GM18520 (cell line): ENCODE data around the gene RBM20.
A peak's percentile ranks its signal among the peaks of the same experiment; 100 is the strongest.

ENCODE experiments used
- ATAC-seq: cut with Tn5 transposase; IDR thresholded peaks from one replicate; pipeline ENCODE4 v1.9.1; 2021; ENCODE audit not compliant: unreplicated experiment

The RBM20 gene

DNA sequence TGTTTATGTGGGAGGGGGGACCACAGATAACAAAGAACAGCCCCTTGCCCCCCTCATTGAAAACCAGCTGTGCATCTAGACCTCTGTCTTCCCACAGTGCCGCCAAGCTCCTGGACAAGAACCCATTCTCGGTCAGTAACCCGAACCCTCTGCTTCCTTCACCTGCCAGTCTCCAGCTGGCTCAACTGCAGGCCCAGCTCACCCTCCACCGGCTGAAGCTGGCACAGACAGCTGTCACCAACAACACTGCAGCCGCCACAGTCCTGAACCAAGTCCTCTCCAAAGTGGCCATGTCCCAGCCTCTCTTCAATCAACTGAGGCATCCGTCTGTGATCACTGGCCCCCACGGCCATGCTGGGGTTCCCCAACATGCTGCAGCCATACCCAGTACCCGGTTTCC lies 136.6 kb downstream of the RBM20 start:
- no peak for ATAC-seq

DNA sequence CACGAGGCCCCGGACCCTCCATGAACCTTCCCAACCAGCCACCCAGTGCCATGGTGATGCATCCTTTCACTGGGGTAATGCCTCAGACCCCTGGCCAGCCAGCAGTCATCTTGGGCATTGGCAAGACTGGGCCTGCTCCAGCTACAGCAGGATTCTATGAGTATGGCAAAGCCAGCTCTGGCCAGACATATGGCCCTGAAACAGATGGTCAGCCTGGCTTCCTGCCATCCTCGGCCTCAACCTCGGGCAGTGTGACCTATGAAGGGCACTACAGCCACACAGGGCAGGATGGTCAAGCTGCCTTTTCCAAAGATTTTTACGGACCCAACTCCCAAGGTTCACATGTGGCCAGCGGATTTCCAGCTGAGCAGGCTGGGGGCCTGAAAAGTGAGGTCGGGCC lies 137.0 kb downstream of the RBM20 start:
- ATAC-seq, result no peak

DNA sequence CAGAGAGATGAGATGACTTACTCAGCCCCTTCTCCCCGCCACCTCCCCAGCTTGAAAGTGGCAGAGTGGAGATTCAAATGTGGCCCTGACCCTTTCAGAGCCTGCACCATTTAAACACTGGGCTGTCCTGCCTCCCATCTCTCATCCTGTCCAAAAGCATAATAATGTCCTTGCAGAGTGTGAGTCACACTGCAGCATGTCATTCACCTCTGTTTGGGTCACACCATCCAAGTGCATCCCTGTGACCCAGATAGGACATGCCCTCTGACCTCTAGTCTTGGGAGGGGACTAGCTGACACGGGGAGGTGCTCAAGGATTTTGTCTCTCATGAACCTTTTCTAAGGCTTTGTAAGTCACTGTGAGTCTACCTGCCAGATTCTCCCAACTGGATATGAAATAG lies 138.5 kb downstream of the RBM20 start:
- ATAC-seq, result no peak

DNA sequence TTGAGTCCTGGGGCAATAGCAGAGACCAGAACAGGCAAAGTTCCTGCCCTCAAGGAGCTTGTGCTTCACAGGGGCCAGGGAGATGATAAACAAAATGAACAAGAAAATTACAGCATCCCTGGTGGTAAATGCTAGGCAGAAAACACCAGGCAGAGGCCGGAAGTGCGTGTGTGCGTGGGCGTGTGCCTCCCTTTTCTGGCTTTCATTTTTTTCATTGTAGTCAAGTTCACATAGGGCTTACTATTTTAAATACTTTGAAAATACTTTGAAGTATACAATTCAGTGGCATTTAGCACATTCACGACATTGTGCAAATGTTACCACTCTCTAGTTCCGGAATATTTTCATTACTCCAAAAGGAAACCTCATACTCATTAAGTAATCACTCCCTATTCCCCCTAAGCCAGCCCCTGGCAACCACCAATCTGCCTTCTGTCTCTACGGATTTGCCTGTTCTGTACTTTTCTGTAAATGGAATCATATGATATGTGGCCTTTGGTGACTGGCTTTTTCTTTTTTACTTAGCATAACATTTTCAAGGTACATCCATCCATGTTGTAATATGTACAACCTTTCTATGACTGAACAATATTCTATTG lies 139.5 kb downstream of the RBM20 start:
- no peak for ATAC-seq

DNA sequence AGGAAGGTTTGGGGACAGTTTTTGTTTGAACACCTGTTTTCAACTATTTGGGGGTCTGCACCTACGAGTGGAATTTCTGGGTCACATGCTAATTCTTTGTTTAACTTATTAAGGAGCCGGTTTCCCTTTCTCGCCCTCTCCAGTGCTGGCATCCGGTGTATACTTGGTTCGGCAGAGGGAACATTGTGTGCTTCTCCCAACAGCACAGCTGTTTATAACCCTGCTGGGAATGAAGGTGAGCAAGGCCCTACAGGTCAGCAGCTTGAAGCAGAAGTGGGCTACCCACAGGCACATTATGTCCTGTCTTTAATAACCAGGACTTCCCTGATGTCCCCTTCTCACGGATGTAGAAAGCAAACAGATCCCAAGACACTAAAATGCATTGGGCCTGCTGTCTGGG lies 140.1 kb downstream of the RBM20 start:
- ATAC-seq, result no peak

DNA sequence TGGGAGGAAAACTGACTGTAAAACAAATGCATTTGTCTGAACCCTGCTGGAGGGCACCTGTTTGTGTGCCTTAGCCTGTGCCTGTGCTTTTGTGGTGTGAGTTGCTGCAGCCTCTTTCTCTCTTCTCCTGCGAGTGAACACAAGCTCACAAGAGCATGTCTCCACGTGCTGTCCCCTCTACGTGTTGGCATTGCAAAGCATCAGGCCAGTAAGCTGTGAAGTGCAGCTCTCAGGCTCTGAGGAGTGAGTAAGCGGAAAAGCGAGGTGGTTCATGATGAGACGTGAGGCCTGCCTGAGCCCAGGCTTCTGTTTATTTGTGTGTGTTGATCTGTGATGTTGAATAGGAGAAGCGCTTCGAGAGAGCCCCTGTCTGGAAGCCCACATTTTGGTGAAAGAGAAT lies 142.0 kb downstream of the RBM20 start:
- ATAC-seq, result no peak

DNA sequence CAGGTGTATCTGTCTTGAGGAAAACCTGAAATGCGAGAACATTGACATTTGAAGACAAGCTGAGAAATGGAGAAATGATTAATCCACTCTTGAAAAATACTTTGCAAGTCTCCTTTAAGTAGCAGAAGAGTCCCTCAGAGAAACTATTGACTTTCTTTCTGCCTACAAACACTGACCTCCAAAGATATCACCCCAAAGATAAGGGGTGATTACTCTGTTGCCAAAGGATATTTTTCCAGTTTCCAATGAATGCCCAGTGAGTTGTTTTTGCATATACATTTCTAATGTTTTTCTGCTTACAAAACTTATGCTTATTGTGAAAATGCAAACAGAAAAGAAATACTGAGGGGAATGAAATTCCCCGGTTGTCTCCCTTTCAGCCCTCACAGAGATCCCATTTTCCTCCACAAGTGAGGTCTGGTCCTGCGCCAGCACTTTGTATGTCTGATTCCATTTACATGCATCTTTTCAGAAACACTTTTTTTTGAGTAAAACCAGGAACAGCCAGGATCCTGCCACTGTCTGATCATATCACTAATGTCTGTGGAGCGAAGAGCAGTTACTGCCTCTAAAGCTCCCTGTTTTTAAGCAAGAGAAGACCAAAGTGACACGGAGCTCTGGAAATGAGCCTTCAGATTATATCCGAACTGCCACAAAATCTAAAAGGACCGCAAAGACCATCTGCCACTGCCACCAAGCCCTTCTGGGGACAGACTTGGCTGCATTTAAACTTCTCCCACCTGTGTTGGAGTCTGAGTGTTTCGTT lies 144.7 kb downstream of the RBM20 start:
- no peak for ATAC-seq

DNA sequence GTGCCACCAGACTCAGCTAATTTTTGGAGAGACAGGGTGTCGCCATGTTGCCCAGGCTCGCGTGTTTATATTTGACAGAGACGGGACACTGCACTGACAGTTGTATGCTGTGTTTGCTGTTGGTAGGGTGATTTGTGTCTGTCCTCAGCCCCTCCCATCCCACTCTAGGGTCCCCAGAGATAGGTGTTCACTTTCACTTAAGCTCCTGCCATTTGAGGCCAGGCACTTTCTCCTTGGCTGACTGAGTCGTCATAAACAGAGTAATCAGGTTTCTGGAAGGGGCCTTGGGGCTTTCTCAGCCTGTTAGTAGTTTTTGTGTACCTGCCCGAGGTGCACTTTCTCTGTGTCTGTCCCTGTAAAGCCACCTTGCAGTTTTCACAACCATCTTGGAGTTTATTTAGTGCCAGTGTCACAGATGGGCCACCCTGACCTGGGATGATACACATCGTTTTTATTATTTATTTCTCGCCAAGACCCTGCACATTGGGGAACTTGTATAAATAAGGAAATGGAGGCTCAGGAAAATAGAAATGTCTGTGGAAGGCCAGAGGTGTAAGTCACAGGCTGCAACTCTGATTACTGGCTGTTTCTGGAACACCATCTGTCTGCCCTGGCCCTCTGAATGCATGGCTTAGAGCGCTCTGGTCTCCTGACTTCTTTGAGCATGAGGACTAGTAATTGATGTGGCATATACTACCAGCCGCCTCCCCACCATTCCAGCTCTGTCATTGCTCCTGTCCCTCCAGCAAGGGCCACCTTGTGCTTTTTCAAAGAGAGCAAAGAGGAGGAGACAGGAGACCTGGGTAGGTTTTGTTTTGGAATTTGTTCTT lies 145.7 kb downstream of the RBM20 start:
- no peak for ATAC-seq

DNA sequence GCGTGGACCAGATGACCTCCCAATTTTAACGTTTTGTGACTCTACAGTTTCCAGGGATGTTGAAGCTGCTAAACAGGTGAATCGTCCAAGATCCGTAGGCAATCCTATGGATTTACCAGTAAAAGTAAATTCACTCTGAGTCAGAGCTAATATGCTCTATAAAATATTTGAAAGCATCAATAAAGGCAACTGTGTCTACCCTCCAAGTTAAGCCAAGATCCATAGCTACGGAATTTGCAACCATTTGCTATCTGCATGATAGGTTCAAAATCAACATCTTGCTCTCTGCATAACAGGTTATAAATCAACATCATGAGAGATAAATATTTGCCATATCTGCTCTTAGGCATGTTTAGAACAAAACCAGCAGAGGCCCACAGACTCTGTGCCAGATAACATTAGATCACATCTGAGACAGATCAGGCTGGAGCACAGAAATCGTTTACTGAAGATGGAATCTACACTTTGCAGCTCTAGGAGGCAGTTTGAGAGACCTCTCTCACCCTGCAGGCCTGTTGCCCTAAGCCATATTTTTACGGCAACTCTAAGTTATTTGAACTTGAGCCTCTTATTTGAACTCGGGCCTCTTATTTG lies 146.9 kb downstream of the RBM20 start:
- ATAC-seq, result no peak

DNA sequence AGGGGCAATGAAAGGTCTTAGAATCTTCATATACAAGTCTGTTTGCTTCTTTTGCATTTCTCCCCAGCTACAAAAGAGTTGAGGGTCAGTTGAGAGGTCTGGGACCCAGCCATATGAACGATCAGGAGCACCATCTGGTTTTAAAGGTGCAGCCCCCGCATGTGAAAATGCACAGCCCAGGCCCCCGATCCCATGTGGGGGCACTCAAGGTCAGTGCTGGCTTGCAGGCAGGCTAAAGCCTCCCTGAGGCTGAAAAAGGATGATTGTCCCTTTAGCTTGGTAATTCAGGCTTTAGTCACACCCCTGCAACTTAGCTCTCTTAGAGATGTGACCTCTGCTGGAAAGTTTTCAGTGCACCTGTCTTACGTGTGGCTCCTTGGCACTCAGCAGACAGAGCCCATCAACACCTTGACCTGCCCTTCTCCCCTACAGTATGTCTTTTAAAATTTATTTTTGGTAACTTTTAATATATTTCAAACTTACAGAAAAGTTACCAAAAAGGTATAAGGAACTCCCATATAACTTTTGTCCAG lies 147.5 kb downstream of the RBM20 start:
- ATAC-seq, result no peak

DNA sequence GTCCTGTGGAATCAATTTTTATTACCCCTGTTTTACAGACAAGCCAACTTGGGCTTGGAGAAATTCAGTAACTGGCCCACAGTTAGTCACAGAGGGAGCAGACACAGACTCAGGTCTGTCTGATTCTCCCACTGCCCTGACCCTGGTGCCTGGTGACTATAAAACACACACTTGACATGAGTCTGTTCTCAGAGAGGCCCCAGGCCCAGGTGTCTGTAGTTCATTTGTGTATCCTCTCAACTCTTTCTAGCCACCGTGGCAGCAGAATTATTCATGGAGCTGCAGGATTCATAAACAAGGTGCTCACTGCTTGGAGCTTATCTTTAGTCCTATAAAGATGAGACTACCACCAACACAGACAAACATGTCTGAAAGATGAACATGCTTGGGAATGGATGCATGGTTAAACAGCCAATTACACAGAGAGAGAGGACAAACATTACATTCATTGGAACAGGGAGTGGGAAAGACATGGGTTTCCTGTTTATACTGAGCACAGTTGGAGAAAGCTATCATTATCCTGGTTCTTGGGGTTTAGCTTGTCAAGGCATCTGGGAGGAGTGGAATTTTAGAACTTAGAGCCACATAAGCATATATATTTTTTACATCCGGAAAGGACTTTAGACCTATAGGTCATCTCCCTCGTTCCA lies 148.5 kb downstream of the RBM20 start:
- no peak for ATAC-seq

DNA sequence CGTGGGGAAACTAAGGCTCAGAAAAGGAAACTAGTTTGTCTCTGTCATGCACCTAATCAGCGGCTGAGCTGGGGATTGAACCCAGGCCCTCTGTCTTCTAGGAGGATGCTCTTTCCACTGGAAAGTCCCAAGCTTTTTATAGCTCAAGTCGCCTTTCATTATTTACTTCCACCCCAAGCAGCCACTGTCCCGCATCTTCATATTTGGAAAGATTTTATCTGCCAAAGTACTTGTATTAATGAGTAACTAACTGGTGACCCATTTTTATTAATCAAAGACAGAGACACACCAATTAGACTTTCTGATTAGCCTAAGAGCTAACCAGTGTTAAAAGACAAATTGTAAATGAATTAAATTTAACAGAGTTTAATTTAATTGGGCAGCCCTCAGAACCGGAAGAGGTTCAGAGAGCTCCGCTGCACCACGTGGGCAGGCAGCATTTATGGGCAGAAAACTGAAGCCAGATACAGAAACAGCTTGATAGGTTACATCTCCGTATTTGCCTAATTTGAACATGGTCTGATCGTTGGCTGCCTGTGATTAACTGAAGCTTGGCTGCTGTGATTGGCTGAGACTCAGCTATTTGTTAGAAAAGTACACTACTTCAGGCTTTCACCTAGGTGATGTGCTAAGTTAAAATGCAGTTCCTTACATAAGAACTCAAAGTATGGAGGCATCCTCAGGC lies 149.1 kb downstream of the RBM20 start:
- no peak for ATAC-seq

DNA sequence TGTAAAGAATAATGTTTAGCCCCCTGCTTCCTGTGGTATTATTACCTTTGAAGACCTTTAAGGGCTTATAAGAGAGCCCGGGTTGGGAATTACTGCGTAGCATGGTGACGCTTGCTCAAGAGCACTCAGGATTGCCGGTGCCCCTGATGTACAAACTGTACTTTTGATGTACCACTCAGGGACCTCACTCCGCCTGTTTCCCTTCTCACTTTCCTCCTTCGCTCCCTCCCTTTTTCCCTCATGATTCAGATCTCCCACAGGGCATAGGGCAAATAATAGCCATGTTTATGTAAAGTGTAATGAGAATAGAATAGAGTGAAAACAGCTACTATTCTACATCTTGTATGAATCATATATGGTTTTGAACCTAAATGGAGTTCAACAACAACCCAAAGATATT lies 149.8 kb downstream of the RBM20 start:
- ATAC-seq, result no peak

DNA sequence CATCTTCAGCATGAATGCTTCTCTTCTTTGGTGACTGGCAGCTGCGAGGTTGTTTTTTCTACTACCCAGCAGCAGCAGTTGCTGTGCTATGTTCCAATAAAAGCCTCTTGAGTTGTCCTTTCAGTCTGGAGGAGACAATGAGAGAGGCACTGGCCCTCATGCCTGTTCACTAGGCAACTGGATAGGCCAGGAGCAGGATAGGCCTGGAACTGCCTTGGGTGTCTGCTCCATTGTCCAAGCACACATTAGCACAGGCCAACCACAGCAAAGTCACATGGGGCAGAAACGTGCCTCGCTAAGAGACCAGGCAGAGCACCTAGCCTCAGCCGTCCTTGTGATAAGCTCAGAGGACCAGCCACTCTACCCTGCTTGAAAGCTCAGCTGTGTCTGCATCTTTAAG lies 150.7 kb downstream of the RBM20 start:
- no peak for ATAC-seq

DNA sequence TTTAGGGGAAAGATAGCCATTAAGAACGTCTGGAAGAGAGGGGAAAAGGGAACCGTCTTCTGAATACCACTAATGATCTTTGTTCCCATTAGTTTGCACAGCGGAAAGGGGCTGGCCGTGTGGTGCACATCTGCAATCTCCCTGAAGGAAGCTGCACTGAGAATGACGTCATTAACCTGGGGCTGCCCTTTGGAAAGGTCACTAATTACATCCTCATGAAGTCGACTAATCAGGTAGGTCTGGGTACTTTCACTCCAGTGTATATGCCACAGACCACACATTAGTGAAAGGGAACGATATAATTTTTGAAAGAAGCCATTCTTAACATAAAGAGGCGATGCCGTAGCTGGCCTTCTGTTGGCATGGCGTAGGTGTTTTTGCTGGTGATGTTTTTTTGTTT lies 153.3 kb downstream of the RBM20 start:
- ATAC-seq, result no peak

DNA sequence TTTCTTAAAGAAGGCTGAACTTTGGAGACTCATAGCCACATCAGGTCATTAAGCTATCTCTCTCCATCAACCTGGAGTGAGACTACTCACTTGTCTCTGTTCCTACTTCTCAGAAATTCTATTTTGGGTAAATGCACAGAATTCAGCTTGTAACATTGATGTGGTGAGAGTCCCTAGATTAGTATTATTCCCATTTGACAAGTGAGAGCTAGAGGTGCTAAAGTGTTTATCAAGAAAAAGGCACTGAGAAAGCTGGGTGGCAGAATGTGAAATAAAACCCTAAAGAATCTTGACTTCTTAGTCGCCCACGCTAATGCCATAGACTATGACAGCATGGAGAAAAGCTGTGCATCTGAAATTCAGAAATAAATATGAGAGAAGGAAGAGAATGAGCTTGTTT lies 154.2 kb downstream of the RBM20 start:
- ATAC-seq, result no peak

DNA sequence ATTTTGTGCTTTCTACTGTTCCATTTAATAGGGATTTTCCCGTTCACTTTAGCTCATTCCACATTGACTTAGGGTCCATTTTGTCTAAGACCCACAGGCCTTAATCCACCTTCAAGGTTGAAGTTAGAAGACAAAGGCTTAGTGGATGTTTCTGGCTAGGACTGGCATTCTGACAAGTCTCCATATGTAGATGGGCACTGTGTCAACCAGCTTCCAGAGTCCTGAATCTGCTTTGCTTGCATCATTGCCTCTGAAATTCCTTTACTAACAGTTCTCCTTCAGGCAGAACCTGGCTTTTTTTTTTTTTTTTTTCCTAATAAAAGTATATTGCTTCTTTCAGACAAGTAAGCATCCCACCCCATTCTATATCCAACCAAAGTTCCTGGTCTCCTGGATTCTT lies 158.0 kb downstream of the RBM20 start:
- ATAC-seq, result no peak

DNA sequence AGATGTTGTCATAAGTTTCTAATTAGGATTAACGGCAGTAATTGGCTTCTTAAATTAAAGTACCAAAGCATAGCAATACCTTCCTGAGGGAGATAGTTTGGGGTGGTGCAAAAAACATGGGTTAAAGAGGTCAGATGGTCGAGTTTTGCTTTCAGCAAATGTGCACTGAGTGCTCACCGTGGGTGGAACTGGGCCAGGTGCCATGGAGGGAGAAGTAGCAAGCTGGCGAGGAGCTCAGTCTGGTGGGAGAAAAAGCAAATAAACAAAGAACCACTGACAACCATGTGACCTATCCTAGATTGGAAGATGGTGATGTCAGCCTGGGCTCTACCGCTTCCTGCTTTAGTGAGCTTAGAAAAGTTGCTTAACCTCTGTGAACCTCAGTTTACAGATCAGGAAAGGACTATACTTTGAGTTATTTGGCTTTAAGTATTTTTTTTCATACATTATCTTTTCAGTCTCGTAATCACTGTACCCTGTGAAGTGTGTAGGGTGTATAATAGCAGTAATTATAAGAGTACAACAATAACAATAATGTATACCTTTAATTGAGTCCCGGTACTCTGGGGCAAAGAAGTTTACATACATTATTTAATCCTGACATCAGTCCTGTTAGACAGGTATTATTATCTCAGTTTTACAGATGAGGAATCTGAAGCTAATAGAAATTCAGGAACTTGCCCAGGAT lies 158.6 kb downstream of the RBM20 start:
- ATAC-seq, result peak; percentile 50

DNA sequence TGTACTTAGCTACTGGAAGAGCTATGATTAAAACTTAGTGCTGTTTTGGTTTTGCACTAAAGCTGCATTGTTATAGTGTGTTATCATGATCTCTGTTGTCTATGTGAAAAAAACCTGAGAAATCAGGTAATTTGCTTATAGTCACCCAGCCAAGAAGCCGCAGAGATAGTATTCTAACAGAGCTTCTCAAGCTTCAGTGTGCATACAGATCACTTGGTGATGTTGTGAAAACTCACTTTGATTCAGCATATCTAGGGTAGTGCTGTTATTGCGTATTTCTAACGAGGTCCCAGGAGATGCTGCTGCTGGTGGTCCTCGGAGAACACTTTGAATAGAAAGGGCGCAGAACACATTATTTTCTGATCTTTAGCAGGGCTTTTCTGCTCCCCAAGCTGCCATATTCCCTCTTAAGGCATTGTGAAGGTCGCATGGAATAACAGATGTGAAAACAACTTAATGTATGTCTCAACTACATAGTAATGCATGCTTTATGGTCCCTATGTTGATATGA lies 159.2 kb downstream of the RBM20 start:
- peak; percentile 46 for ATAC-seq
